HEK293 (cell line): ENCODE measurements around the gene KIRREL3.

Experiments used
- CTCF ChIP-seq: fragments of 450-650 bp; formaldehyde crosslinking; IDR thresholded peaks from 2 replicates; pipeline ENCODE4 v1.5.1; 2016; ENCODE audit warnings: missing biosample characterization, missing genetic modification characterization
- GLIS2 ChIP-seq: fragments of 450-650 bp; formaldehyde crosslinking; IDR thresholded peaks from 2 replicates; pipeline ENCODE4 v1.5.1; 2016; ENCODE audit warnings: missing biosample characterization, missing genetic modification characterization
- PBX3 ChIP-seq: sonication (generic); formaldehyde crosslinking; IDR thresholded peaks from 2 replicates; pipeline ENCODE4 v1.8.1; 2022; ENCODE audit warnings: mild to moderate bottlenecking, moderate library complexity, missing genetic modification reagents
- SP7 ChIP-seq: fragments of 450-650 bp; formaldehyde crosslinking; IDR thresholded peaks from 2 replicates; pipeline ENCODE4 v1.5.1; 2016; ENCODE audit warnings: missing biosample characterization, missing genetic modification characterization
- ZNF221 ChIP-seq: fragments of 450-650 bp; formaldehyde crosslinking; IDR thresholded peaks from 2 replicates; pipeline ENCODE4 v1.5.1; 2017; ENCODE audit warnings: missing biosample characterization, missing genetic modification characterization, borderline replicate concordance
- ZNF23 ChIP-seq: fragments of 450-650 bp; formaldehyde crosslinking; IDR thresholded peaks from 2 replicates; pipeline ENCODE4 v1.5.1; 2016; ENCODE audit warnings: missing biosample characterization, missing genetic modification characterization, borderline replicate concordance
- ZNF394 ChIP-seq: fragments of 450-650 bp; formaldehyde crosslinking; IDR thresholded peaks from 2 replicates; pipeline ENCODE4 v1.5.1; 2016; ENCODE audit warnings: missing biosample characterization, missing genetic modification characterization, mild to moderate bottlenecking, moderate library complexity, borderline replicate concordance
- ZNF501 ChIP-seq: fragments of 450-650 bp; formaldehyde crosslinking; IDR thresholded peaks from 2 replicates; pipeline ENCODE4 v1.5.1; 2016; ENCODE audit warnings: missing biosample characterization, missing genetic modification characterization
- ZNF529 ChIP-seq: fragments of 450-650 bp; formaldehyde crosslinking; IDR thresholded peaks from 2 replicates; pipeline ENCODE4 v1.5.1; 2017; ENCODE audit warnings: missing genetic modification characterization, missing biosample characterization; ENCODE audit not compliant: insufficient replicate concordance
- ZNF645 ChIP-seq: fragments of 450-650 bp; formaldehyde crosslinking; IDR thresholded peaks from 2 replicates; pipeline ENCODE4; 2016; ENCODE audit warnings: missing biosample characterization, missing genetic modification characterization
- TF ChIP-seq, protein P1 (sequence below): fragments of 450-650 bp; formaldehyde crosslinking; IDR thresholded peaks from 2 replicates; pipeline ENCODE4 v1.5.1; 2016; ENCODE audit warnings: missing biosample characterization, missing genetic modification characterization

DNA sequence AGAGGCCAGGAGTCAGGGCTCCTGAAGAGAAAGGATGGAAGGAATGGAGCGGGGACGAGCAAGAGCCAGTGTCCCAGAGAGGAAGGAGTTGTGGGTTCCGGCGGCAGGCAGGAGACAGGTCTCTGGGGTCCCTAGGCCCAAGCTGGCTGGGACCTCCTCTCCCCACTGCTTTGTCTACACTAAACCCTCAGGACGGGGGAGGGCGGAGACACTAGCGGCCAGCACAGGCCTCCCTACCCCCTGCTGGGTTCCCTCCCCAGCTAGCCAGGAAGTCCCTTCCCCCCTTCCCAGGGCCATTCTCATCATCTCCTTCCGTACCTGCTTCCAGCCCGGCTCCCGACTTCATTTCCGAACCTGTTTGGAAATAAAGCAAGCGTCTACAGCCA, 565.6 kb downstream of the KIRREL3 start:
- TF ChIP-seq ZNF221 (tag by site-specific recombination) (no peak), CTCF (no peak), PBX3 (CRISPR knock-in tag) (no peak), ZNF529 (tag by site-specific recombination) (no peak), ZNF501 (tag by site-specific recombination) (no peak), SP7 (tag by site-specific recombination) (no peak), ZNF645 (tag by site-specific recombination) (no peak), ZNF23 (tag by site-specific recombination) (no peak), GLIS2 (tag by site-specific recombination) (no peak), ZNF394 (tag by site-specific recombination) (no peak)
- TF ChIP-seq, protein P1, sequence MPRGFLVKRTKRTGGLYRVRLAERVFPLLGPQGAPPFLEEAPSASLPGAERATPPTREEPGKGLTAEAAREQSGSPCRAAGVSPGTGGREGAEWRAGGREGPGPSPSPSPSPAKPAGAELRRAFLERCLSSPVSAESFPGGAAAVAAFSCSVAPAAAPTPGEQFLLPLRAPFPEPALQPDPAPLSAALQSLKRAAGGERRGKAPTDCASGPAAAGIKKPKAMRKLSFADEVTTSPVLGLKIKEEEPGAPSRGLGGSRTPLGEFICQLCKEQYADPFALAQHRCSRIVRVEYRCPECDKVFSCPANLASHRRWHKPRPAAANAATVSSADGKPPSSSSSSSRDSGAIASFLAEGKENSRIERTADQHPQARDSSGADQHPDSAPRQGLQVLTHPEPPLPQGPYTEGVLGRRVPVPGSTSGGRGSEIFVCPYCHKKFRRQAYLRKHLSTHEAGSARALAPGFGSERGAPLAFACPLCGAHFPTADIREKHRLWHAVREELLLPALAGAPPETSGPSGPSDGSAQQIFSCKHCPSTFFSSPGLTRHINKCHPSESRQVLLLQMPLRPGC, result no peak
